ENCODE measurements around the gene ARHGEF7.

The ARHGEF7 gene

DNA sequence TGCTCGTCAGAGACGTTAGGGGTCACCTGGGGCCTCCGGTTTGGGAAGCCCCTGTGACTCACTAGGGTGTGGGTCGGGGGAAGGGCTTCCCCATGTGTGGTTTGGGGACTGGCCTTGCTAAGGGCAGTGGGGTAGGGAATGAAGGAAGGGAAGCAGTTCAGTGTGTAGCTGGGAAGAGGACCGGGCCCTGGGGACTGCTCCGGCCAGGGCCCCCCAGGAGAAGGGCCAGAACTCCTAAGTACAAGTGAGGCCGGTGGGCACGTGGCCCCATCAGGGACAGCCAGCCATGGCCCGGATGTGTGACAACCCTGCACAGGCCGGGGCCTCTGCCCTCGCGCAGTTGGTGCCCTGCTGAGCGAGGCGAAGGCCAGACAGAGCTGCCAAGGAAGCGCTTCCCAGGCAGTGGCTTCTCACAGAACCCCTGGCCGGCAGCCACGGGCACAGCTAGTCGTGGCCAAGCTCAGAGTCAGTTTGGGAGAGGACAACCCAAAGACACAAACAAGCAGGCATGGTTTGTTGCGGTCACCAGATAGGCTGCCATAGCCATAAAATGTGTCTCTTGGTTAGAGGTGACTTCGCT is 231.1 kb downstream of the ARHGEF7 start:
- DNase-seq (ENCODE audit: low spot score): no peak

DNA sequence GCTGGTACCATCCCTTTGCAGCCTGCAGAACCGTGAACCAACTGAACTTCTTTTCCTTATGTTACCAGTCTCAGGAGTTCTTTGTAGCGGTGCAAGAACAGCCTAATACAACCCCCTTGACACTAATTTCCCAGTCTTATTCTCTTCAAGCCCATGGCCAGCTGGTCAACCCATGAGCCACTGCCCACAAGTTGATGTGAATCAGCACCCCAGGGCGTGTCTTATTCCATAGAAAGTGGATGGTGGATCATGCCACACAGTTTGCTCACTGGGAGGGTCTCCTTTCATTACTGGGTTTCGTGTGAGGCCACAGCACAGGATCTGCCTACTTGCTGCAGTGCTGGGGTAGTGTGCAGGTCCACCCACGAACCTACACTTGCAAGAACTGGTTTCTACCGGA is 232.3 kb downstream of the ARHGEF7 start:
- DNase-seq (ENCODE audit: low spot score): no peak

DNA sequence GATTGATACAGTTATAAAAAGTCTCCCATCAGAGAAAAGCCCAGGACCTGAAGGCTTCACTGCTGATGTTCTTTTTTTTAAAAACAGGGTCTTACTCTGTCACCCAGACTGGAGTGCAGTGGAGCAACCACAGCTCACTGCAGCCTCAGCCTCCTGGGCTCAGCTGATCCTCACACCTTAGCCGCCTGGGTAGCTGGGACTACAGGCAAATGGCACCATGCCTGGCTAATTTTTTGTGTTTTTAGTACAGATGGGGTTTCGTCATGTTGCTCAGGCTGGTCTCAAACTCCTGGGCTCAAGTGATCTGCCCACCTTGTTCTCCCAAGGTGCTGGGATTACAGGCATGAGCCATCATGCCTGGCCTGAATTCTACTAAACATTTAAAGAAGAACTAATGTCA is 238.4 kb downstream of the ARHGEF7 start:
- no peak for DNase-seq (ENCODE audit: low spot score)

DNA sequence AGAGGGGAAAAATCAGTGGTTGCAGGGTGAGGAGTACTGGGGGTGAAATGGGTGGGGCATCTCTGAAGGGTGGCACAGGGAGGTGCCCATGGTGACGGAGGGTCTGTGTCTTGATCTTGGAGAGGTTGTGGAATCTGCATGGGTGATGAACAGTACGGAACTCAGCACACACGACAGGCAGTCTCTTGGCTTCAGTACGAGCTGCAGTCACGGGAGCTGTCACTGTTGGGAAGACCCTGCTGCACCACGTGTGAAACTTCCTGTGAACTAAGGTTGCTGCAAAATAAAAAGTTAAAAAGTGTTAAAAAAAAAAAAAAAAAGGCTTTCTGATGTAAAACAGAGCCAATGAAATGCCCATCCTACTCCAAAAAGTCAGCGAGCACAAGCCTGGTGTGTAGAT is 239.7 kb downstream of the ARHGEF7 start:
- DNase-seq (ENCODE audit: low spot score): no peak
